DND-41 (cell line): ENCODE measurements around the gene MSI2.

Source experiments
- ATAC-seq: fragments of 200-7000 bp; cut with Tn5 transposase; 3 replicates; pipeline ENCODE4 v1.9.1; 2021; ENCODE audit warnings: low read depth; ENCODE audit not compliant: insufficient read depth
- DNase-seq: peaks from one replicate; pipeline ENCODE4 v3.0.0-alpha.2; 2020
- H2AFZ ChIP-seq: 2 replicates; pipeline ENCODE4 v1.6.0; 2012; ENCODE audit warnings: low read depth, low read length
- H3K27ac ChIP-seq: 2 replicates; pipeline ENCODE4 v1.5.1; 2012; ENCODE audit warnings: low read length, inconsistent platforms
- H3K27me3 ChIP-seq: fragments of 200-600 bp; sonication (generic); 2 replicates; pipeline ENCODE4 v1.6.0; 2012; ENCODE audit warnings: low read length, mild to moderate bottlenecking, inconsistent platforms; ENCODE audit not compliant: insufficient read depth, poor library complexity
- H3K36me3 ChIP-seq: 2 replicates; pipeline ENCODE4 v1.5.1; 2012; ENCODE audit warnings: low read length, inconsistent platforms; ENCODE audit not compliant: insufficient read depth
- H3K4me1 ChIP-seq: 2 replicates; pipeline ENCODE4 v1.5.1; 2012; ENCODE audit warnings: mild to moderate bottlenecking, low read length; ENCODE audit not compliant: insufficient read depth
- H3K4me2 ChIP-seq: 2 replicates; pipeline ENCODE4 v1.6.0; 2012; ENCODE audit warnings: mild to moderate bottlenecking, moderate library complexity, low read length, inconsistent platforms; ENCODE audit not compliant: insufficient read depth
- H3K4me3 ChIP-seq, 2 experiments: fragments of 200-600 bp in 1 of 2; shearing (Covaris generic) in 1 of 2; 2 replicates each; pipeline ENCODE4 v1.5.1; 2012 to 2016; ENCODE audit warnings: inconsistent platforms in 2 of 2, low read length in 2 of 2, mild to moderate bottlenecking in 2 of 2, low read depth in 1 of 2, moderate library complexity in 1 of 2
- H3K79me2 ChIP-seq: 2 replicates; pipeline ENCODE4 v1.6.0; 2012; ENCODE audit warnings: low read length, inconsistent platforms; ENCODE audit not compliant: insufficient read depth
- H3K9ac ChIP-seq: 2 replicates; pipeline ENCODE4 v1.6.0; 2012; ENCODE audit warnings: low read depth, mild to moderate bottlenecking, inconsistent platforms, low read length, moderate library complexity
- H3K9me3 ChIP-seq: 2 replicates; pipeline ENCODE4 v1.5.1; 2012; ENCODE audit warnings: low read length, moderate library complexity, mild to moderate bottlenecking, inconsistent platforms; ENCODE audit not compliant: insufficient read depth, severe bottlenecking
- H4K20me1 ChIP-seq: 2 replicates; pipeline ENCODE4 v1.6.0; 2012; ENCODE audit warnings: low read length; ENCODE audit not compliant: insufficient read depth
- CTCF ChIP-seq: IDR thresholded peaks from 2 replicates; pipeline ENCODE4 v1.5.1; 2012; ENCODE audit warnings: borderline replicate concordance, low read length, moderate library complexity, mild to moderate bottlenecking; ENCODE audit not compliant: poor library complexity, severe bottlenecking; ENCODE audit errors: extremely low read depth
- EZH2 ChIP-seq: IDR thresholded peaks from 3 replicates; pipeline ENCODE4 v1.6.1; 2012; ENCODE audit warnings: borderline replicate concordance, low read depth, mild to moderate bottlenecking, moderate library complexity, low read length, inconsistent platforms; ENCODE audit not compliant: severe bottlenecking

MSI2 gene

DNA sequence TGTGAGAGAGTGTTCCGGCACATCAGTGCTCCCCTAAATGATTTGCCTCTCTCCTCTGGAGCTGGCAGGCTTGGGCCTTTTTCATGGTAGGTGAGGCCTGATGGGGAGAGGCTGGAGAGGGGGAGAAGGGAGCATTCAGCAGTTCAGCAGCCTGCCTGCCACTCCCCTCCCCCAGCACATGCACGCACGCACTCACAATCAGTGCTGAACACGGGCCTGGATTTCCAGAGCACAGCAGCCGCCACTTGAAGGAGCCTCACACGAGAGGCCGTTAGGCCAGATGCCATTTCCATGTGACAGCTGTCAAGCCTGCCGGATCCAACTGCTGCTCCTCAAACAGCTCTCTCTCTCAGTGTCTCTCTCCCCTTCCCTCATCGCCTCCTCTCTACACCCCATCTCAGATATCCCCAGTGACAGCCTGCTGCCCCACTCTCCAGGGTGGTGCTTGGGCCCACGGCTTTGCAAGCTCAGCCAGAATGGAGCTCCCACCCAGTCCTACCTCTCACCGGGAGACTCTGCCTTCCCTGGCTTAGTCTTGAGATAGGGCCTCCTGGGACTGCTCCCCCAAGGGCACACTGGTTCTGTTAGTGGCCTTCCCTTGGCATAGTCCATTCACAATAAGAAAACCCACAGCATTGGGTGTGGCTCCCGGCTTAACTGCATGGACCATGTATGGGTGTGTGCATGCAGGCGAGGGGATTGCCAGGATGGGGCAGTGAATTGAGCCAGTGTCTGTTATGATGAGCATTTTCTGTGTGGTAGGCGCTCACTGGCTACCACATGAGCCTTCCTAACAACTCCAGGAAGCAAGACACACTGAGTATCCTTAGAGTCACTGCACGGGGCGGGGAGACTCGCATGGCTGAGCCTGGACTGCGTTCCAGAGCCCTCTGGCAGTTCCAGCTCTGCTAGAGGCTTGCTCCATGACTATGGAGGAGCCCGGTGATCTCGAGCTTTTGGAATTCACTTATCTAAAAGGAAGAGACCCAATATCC, 262.6 kb downstream of the MSI2 start:
- Histone ChIP-seq H3K4me1 (peaks cover 98% of the 10 kb centered on the region), H3K27me3 (no peaks in the 10 kb centered on the region), H3K4me2 (no peak overlapping the region), H3K27ac (peak overlapping the region; percentile 83), H3K36me3 (peaks cover 84% of the 10 kb centered on the region), H4K20me1 (no peaks in the 10 kb centered on the region; the same call in 1 of the 2 replicates), H3K9me3 (no peaks in the 10 kb centered on the region), H3K4me3 (no peak overlapping the region), H3K9ac (peak overlapping the region; percentile 24; the same call in 1 of the 2 replicates), H3K79me2 (peaks cover 100% of the 10 kb centered on the region), H2AFZ (no peak overlapping the region)
- ATAC-seq (peak; percentile 56), DNase-seq (peak; percentile 58)
- no peak for TF ChIP-seq CTCF
- TF ChIP-seq EZH2: no peak

- peak overlapping the region; percentile 83 for H3K27ac ChIP-seq
- H3K79me2 ChIP-seq: peaks cover 100% of the 10 kb centered on the region
- no peaks in the 10 kb centered on the region for H3K27me3 ChIP-seq
- no peak overlapping the region for H2AFZ ChIP-seq
- no peak for ATAC-seq
- H3K4me3 ChIP-seq: no peak overlapping the region
- TF ChIP-seq EZH2: no peak
- TF ChIP-seq CTCF: no peak
- H3K4me1 ChIP-seq: peaks cover 98% of the 10 kb centered on the region
- no peak for DNase-seq
- peaks cover 78% of the 10 kb centered on the region for H3K36me3 ChIP-seq
- H3K9me3 ChIP-seq: no peaks in the 10 kb centered on the region
- H3K4me2 ChIP-seq: no peak overlapping the region
- H4K20me1 ChIP-seq: no peaks in the 10 kb centered on the region; the same call in 1 of the 2 replicates
- H3K9ac ChIP-seq: peak overlapping the region; percentile 24; the same call in 1 of the 2 replicates
Measured at GRCh38 chr17:57519800-57520199, 263.5 kb downstream of the MSI2 start.

DNA sequence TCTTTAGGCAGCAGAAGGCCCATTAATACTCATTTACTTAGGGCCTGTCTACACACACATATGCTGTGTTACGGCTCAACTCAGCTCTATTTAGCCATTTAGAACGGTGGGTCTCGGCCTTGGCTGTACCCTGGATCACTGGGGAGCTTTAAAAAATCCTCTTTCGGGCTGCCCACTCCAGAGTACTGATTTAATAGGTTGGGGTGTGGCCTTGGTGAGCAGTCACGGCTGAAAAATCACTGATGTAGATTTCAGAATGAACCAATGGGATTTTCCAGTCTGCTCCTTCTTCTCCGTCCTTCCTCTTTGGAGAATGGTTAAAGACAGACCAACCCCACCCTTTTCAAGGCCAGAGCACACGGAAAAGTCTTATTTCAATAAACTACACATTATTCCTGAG, 265.3 kb downstream of the MSI2 start:
- TF ChIP-seq EZH2: no peak
- no peak for TF ChIP-seq CTCF
- Histone ChIP-seq H3K79me2 (peaks cover 100% of the 10 kb centered on the region), H3K4me3 (no peak overlapping the region), H3K27ac (peak overlapping the region; percentile 92), H3K4me2 (no peak overlapping the region; the same call in 1 of the 2 replicates), H2AFZ (no peak overlapping the region), H3K4me1 (peaks cover 100% of the 10 kb centered on the region), H3K9me3 (no peaks in the 10 kb centered on the region), H3K9ac (peak overlapping the region; percentile 29), H3K27me3 (no peaks in the 10 kb centered on the region), H4K20me1 (no peaks in the 10 kb centered on the region; the same call in 1 of the 2 replicates), H3K36me3 (peaks cover 80% of the 10 kb centered on the region)
- no peak for ATAC-seq
- no peak for DNase-seq
